Activated CD4-positive, alpha-beta T cell treated with anti-CD3 and anti-CD28 coated beads, Interleukin-2, amount 10 ng/mL, durations not matched to agents 7 days and 5 days (primary cell): ENCODE data around the gene DPH2. TPM values are rescaled to one million over a fixed set of nuclear protein-coding genes. Genes with fewer than 3 reads are reported as not detected.
A peak's percentile ranks its signal among the peaks of the same experiment; 100 is the strongest.

Experiments
- CTCF ChIA-PET: fragments of 350-600 bp; sonication (Branson Sonifier 250); formaldehyde crosslinking; loops from one replicate; lab custom pipeline; 2021; ENCODE audit warnings: antibody characterized with exemption; lab: Charles Lee
- POLR2A ChIA-PET: fragments of 350-600 bp; sonication (Branson Sonifier 250); formaldehyde crosslinking; loops from one replicate; lab custom pipeline; 2021; ENCODE audit warnings: antibody characterized with exemption; lab: Charles Lee
- DNase-seq: peaks from one replicate; pipeline ENCODE4 v3.0.0-alpha.2; 2020
- H3K27ac Mint-ChIP-seq: one replicate; pipeline ENCODE4 v1.8.0; 2021; ENCODE audit warnings: mild to moderate bottlenecking, moderate library complexity, mixed read lengths
- H3K27me3 Mint-ChIP-seq: one replicate; pipeline ENCODE4 v1.8.0; 2021; ENCODE audit warnings: mixed read lengths
- H3K36me3 Mint-ChIP-seq: one replicate; pipeline ENCODE4 v1.8.0; 2021; ENCODE audit warnings: low read depth, mixed read lengths
- H3K4me1 Mint-ChIP-seq: one replicate; pipeline ENCODE4 v1.8.0; 2021; ENCODE audit warnings: mixed read lengths
- H3K4me3 Mint-ChIP-seq: one replicate; pipeline ENCODE4 v1.8.0; 2021; ENCODE audit warnings: mild to moderate bottlenecking, moderate library complexity, mixed read lengths
- H3K9me3 Mint-ChIP-seq: one replicate; pipeline ENCODE4 v1.8.0; 2021; ENCODE audit warnings: mixed read lengths
- total RNA-seq, 2 experiments: library from RNA; stranded (reverse); gene quantifications; one replicate each; pipeline ENCODE4 v1.2.3, GENCODE V29; 2021

DPH2 gene
- total RNA-seq, 2 experiments from 2014 or later: 28.0 to 30.0 TPM

- POLR2A ChIA-PET: no interaction called here
- H3K4me1 Mint-ChIP-seq: peaks cover 59% of the 10 kb centered on the region
- H3K4me3 Mint-ChIP-seq: peak within 1 kb of the TSS; percentile 84
- no peaks in the 10 kb centered on the region for H3K27me3 Mint-ChIP-seq
- H3K9me3 Mint-ChIP-seq: no peaks in the 10 kb centered on the region
- DNase-seq: peak; percentile 96
- peak within 1 kb of the TSS; percentile 89 for H3K27ac Mint-ChIP-seq
- H3K36me3 Mint-ChIP-seq: peaks cover 40% of the 10 kb centered on the region
- CTCF ChIA-PET: interaction anchor here (0.5 to 1.6 kb wide), 8 partner anchors 13 to 1212 kb away, joined by 3 to 5 read pairs (median 4); no protein-coding TSS in a partner anchor
Observed at GRCh38 chr1:43974443-43975248, 4.8 kb downstream of the DPH2 start, which contains the start of gene ATP6V0B. TSS of gene ATP6V0B (plus strand) at chr1:43974960. CDS start at chr1:43975041, 81 bp downstream.

- peaks cover 42% of the 10 kb centered on the region for H3K36me3 Mint-ChIP-seq
- DNase-seq: peak; percentile 63
- peak overlapping the region; percentile 84 for H3K4me3 Mint-ChIP-seq
- ChIA-PET CTCF (interaction anchor here (1.0 to 1.6 kb wide), 9 partner anchors 11 to 270 kb away, joined by 3 to 5 read pairs (median 3); no protein-coding TSS in a partner anchor), POLR2A (no interaction called here)
- H3K9me3 Mint-ChIP-seq: no peaks in the 10 kb centered on the region
- peaks cover 57% of the 10 kb centered on the region for H3K4me1 Mint-ChIP-seq
- peak overlapping the region; percentile 89 for H3K27ac Mint-ChIP-seq
- no peaks in the 10 kb centered on the region for H3K27me3 Mint-ChIP-seq
Observed at GRCh38 chr1:43975249-43975961, 5.6 kb downstream of the DPH2 start.

GRCh38 chr1:43976045-43976444 is 6.2 kb downstream of the DPH2 start:
- peak overlapping the region; percentile 84 for H3K4me3 Mint-ChIP-seq
- DNase-seq: no peak

GRCh38 chr1:43976890-43977289 is 7.1 kb downstream of the DPH2 start:
- peaks cover 43% of the 10 kb centered on the region for H3K36me3 Mint-ChIP-seq
- peaks cover 55% of the 10 kb centered on the region for H3K4me1 Mint-ChIP-seq
- H3K27ac Mint-ChIP-seq: no peak overlapping the region
- no peaks in the 10 kb centered on the region for H3K27me3 Mint-ChIP-seq
- no peak for DNase-seq
- CTCF ChIA-PET: interaction anchor here (0.9 to 1.5 kb wide), 2 partner anchors 35 to 42 kb away, joined by 3 to 4 read pairs; no protein-coding TSS in a partner anchor
- POLR2A ChIA-PET: no interaction called here
- no peaks in the 10 kb centered on the region for H3K9me3 Mint-ChIP-seq
- H3K4me3 Mint-ChIP-seq: peak overlapping the region; percentile 84

More at GRCh38 chr1:43976045-43976444, 6.2 kb downstream of the DPH2 start:
- POLR2A ChIA-PET: no interaction called here
- Mint-ChIP-seq H3K27me3 (no peaks in the 10 kb centered on the region), H3K9me3 (no peaks in the 10 kb centered on the region), H3K27ac (peak overlapping the region; percentile 89), H3K36me3 (peaks cover 43% of the 10 kb centered on the region), H3K4me1 (peaks cover 55% of the 10 kb centered on the region)
- CTCF ChIA-PET: interaction anchor here (0.9 to 1.4 kb wide), 6 partner anchors 12 to 72 kb away, joined by 3 to 5 read pairs (median 3); no protein-coding TSS in a partner anchor

- peak overlapping the region; percentile 84 for H3K4me3 Mint-ChIP-seq
- POLR2A ChIA-PET: no interaction called here
- H3K27ac Mint-ChIP-seq: no peak overlapping the region
- DNase-seq: no peak
- H3K27me3 Mint-ChIP-seq: no peaks in the 10 kb centered on the region
- H3K4me1 Mint-ChIP-seq: peaks cover 55% of the 10 kb centered on the region
- H3K36me3 Mint-ChIP-seq: peaks cover 39% of the 10 kb centered on the region
- no peaks in the 10 kb centered on the region for H3K9me3 Mint-ChIP-seq
- CTCF ChIA-PET: interaction anchor here (1.5 kb wide), 1 partner anchor 43 kb away, joined by 4 read pairs; no protein-coding TSS in a partner anchor
Observed at GRCh38 chr1:43977376-43978263, 7.8 kb downstream of the DPH2 start.

- ChIA-PET CTCF (interaction anchor here (1.5 kb wide), 1 partner anchor 44 kb away, joined by 4 read pairs; no protein-coding TSS in a partner anchor), POLR2A (no interaction called here)
- H3K27ac Mint-ChIP-seq: no peak overlapping the region
- no peak for DNase-seq
- H3K9me3 Mint-ChIP-seq: no peaks in the 10 kb centered on the region
- H3K36me3 Mint-ChIP-seq: peaks cover 35% of the 10 kb centered on the region
- H3K4me1 Mint-ChIP-seq: peaks cover 53% of the 10 kb centered on the region
- no peaks in the 10 kb centered on the region for H3K27me3 Mint-ChIP-seq
- H3K4me3 Mint-ChIP-seq: peak overlapping the region; percentile 74
Observed at GRCh38 chr1:43978264-43978550, 8.4 kb downstream of the DPH2 start.

GRCh38 chr1:43978551-43979260 is 8.9 kb downstream of the DPH2 start, which contains the start of gene B4GALT2:
TSS of gene B4GALT2 (plus strand) at chr1:43979210. CDS start at chr1:43981161, 1,951 bp downstream.
- ChIA-PET CTCF (interaction anchor here (0.5 to 1.5 kb wide), 2 partner anchors 16 to 44 kb away, joined by 3 to 4 read pairs; no protein-coding TSS in a partner anchor), POLR2A (no interaction called here)
- Mint-ChIP-seq H3K9me3 (no peaks in the 10 kb centered on the region), H3K27me3 (no peaks in the 10 kb centered on the region), H3K36me3 (peaks cover 30% of the 10 kb centered on the region), H3K27ac (peak within 1 kb of the TSS; percentile 72), H3K4me3 (peak within 1 kb of the TSS; percentile 80), H3K4me1 (peaks cover 48% of the 10 kb centered on the region)
- DNase-seq: peak; percentile 32

- Mint-ChIP-seq H3K4me3 (no peak overlapping the region), H3K36me3 (peaks cover 28% of the 10 kb centered on the region), H3K27ac (no peak overlapping the region), H3K27me3 (no peaks in the 10 kb centered on the region), H3K4me1 (peaks cover 43% of the 10 kb centered on the region), H3K9me3 (no peaks in the 10 kb centered on the region)
- ChIA-PET POLR2A (no interaction called here), CTCF (interaction anchor here (1.1 kb wide), 1 partner anchor 30 kb away, joined by 3 read pairs; no protein-coding TSS in a partner anchor)
- DNase-seq: no peak
Observed at GRCh38 chr1:43979261-43979527, 9.4 kb downstream of the DPH2 start.

GRCh38 chr1:43979528-43980254 is 9.9 kb downstream of the DPH2 start:
- ChIA-PET CTCF (interaction anchor here (1.1 kb wide), 2 partner anchors 31 to 33 kb away, joined by 3 read pairs; partner anchors contain the start of gene IPO13), POLR2A (no interaction called here)
- peak overlapping the region; percentile 72 for H3K27ac Mint-ChIP-seq
- DNase-seq: peak; percentile 25
- no peaks in the 10 kb centered on the region for H3K27me3 Mint-ChIP-seq
- H3K9me3 Mint-ChIP-seq: no peaks in the 10 kb centered on the region
- H3K36me3 Mint-ChIP-seq: peaks cover 27% of the 10 kb centered on the region
- peaks cover 41% of the 10 kb centered on the region for H3K4me1 Mint-ChIP-seq
- peak overlapping the region; percentile 80 for H3K4me3 Mint-ChIP-seq

- CTCF ChIA-PET: interaction anchor here (1.1 kb wide), 2 partner anchors 32 to 33 kb away, joined by 3 read pairs; partner anchors contain the start of gene IPO13
- H3K36me3 Mint-ChIP-seq: peaks cover 27% of the 10 kb centered on the region
Observed at GRCh38 chr1:43980255-43981134, 10.7 kb downstream of the DPH2 start.

More at GRCh38 chr1:43980255-43981134, 10.7 kb downstream of the DPH2 start:
- Mint-ChIP-seq H3K9me3 (no peaks in the 10 kb centered on the region), H3K4me3 (peak overlapping the region; percentile 80), H3K27ac (peak overlapping the region; percentile 63), H3K4me1 (peaks cover 41% of the 10 kb centered on the region), H3K27me3 (no peaks in the 10 kb centered on the region)
- DNase-seq: no peak
- POLR2A ChIA-PET: no interaction called here
